ENCODE measurements around the gene SBNO1. TPM values are rescaled to one million over a fixed set of nuclear protein-coding genes. Genes with fewer than 3 reads are reported as not detected.

The SBNO1 gene
- total RNA-seq, 1 donor from 2014 or later, result 26.1 TPM

DNA sequence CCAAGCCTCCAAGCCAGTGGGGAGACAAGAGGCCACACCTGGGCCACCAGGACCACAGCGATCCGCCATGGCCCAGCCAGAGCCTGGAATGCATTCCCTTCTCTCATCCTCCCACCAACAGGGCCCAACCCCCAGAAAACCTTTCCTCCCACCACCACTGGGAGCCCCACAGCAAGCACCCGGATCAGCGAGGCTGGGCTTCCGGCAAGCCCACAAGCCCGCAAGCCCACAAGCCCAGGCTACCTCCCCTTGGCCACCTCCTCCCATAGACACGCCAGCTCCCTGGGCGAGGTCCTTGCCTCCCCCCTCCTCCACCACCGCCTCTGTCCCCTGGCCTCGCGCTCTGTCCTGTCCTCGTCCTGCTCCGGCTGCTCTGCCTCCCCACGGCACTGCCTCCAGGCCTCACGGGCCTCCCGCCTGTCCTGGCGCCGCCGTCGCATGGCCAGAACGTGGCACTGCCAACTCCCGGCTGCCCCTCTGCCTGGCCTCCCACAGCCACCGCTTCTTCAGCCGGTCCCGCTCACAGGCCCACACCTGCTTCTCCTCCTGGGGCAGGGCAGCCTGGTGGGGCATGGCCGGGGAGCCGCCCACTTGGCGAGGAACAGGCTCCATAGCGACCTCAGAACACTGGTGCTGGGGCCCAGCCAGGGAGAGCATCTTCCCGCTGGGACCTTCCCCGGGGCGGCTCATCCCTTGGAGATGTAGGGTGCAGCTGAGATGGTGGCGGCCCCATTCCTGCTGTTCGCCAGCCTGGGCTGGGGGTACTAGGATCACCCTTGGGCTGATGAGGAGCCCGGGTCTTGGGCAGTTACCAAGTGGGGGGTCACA lies 98.6 kb downstream of the SBNO1 start:
- DNase-seq (ENCODE audit: low read depth), result no peak
- no peaks in the 10 kb centered on the region for H3K27me3 ChIP-seq (ENCODE audit: control insufficient read depth, insufficient read depth, low read length)
- TF ChIP-seq, protein P1, sequence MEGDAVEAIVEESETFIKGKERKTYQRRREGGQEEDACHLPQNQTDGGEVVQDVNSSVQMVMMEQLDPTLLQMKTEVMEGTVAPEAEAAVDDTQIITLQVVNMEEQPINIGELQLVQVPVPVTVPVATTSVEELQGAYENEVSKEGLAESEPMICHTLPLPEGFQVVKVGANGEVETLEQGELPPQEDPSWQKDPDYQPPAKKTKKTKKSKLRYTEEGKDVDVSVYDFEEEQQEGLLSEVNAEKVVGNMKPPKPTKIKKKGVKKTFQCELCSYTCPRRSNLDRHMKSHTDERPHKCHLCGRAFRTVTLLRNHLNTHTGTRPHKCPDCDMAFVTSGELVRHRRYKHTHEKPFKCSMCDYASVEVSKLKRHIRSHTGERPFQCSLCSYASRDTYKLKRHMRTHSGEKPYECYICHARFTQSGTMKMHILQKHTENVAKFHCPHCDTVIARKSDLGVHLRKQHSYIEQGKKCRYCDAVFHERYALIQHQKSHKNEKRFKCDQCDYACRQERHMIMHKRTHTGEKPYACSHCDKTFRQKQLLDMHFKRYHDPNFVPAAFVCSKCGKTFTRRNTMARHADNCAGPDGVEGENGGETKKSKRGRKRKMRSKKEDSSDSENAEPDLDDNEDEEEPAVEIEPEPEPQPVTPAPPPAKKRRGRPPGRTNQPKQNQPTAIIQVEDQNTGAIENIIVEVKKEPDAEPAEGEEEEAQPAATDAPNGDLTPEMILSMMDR (IDR thresholded peaks at IDR 0.05; ENCODE audit: insufficient read depth, low read length, severe bottlenecking), result no peak
- no peak for FAIRE-seq
- H3K36me3 ChIP-seq (ENCODE audit: control insufficient read depth, insufficient read depth, low read length), result peaks cover 37% of the 10 kb centered on the region
- H3K4me3 ChIP-seq (ENCODE audit: low read depth, low read length), result no peak overlapping the region

DNA sequence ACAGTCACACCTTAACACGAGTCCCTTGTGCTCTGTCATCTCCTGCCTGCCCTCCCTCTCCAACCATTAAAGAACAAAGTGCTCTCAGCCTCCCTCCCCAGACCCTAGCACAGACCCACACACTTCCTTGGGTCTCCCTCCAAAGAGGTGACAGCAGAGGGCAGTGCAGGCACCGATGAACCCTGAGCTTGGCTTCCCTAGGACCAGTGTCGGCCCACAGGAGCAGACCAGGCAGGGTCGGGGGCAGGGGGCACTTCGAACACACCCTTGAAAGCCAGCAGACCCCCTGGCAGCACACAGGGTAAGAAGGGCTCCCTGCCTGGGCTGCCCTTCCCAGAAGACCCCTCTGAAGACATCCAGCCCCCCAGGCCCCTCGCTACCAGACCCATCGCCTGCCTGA lies 100.0 kb downstream of the SBNO1 start:
- TF ChIP-seq, protein P1 (IDR thresholded peaks at IDR 0.05; ENCODE audit: insufficient read depth, low read length, severe bottlenecking), result no peak
- Histone ChIP-seq H3K36me3 (ENCODE audit: control insufficient read depth, insufficient read depth, low read length) (peaks cover 41% of the 10 kb centered on the region), H3K4me3 (ENCODE audit: low read depth, low read length) (no peak overlapping the region), H3K27me3 (ENCODE audit: control insufficient read depth, insufficient read depth, low read length) (no peaks in the 10 kb centered on the region)
- DNase-seq (ENCODE audit: low read depth) (no peak), FAIRE-seq (no peak)

DNA sequence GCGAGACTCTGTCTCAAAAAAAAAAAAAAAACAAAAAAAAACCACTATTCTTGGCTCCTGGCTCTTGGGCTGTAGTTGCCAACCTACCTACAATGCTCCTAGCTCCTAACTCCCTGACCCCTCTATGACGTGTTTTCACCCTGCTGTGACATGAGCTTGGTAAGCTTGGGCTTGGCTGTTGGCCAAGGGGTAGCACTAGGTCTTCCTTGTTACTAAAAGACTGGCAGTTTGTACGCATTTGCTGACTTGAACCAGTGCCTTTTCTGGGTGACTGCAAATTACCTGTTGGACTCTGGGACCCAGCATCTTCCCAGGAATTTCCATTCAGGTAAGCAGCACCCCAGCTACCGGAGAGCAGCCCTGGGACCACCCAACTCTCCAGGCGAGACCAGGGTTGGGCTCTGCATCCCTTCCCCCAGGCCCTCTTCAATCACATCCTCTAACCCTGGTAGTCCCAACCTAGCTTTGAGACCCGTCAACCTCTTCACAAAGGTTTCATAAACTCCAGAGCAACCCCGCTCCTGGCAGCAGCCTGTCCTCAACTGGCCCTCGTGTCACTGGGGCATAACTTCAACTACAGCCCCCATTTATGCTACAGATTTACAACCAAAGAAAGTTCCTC lies 101.3 kb downstream of the SBNO1 start:
- peaks cover 44% of the 10 kb centered on the region for H3K36me3 ChIP-seq (ENCODE audit: control insufficient read depth, insufficient read depth, low read length)
- no peak overlapping the region for H3K4me3 ChIP-seq (ENCODE audit: low read depth, low read length)
- DNase-seq (ENCODE audit: low read depth) (no peak), FAIRE-seq (no peak)
- TF ChIP-seq, protein P1 (IDR thresholded peaks at IDR 0.05; ENCODE audit: insufficient read depth, low read length, severe bottlenecking), result no peak
- no peaks in the 10 kb centered on the region for H3K27me3 ChIP-seq (ENCODE audit: control insufficient read depth, insufficient read depth, low read length)

DNA sequence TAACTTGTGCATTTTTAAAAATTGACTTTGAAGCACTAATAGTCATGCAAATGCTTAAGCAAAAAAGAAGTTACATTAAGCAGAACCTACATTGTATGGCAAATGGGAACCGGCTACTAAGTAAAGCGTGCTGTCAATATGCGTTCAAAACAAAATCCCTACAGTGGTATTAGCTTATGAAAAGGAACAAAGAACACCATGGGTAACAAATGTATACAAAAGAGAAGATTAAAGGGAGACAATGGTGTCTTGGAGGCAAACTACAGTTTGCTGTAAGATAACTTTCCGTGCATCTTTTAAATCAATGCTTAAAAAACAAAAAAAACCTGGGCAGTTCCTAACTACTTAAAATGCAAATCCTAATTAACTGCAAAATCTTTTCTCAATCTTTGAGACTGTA lies 103.5 kb downstream of the SBNO1 start:
- H3K27me3 ChIP-seq (ENCODE audit: control insufficient read depth, insufficient read depth, low read length), result no peaks in the 10 kb centered on the region
- H3K36me3 ChIP-seq (ENCODE audit: control insufficient read depth, insufficient read depth, low read length), result peaks cover 41% of the 10 kb centered on the region
- TF ChIP-seq, protein P1 (IDR thresholded peaks at IDR 0.05; ENCODE audit: insufficient read depth, low read length, severe bottlenecking), result no peak
- FAIRE-seq (no peak), DNase-seq (ENCODE audit: low read depth) (no peak)
- no peak overlapping the region for H3K4me3 ChIP-seq (ENCODE audit: low read depth, low read length)

DNA sequence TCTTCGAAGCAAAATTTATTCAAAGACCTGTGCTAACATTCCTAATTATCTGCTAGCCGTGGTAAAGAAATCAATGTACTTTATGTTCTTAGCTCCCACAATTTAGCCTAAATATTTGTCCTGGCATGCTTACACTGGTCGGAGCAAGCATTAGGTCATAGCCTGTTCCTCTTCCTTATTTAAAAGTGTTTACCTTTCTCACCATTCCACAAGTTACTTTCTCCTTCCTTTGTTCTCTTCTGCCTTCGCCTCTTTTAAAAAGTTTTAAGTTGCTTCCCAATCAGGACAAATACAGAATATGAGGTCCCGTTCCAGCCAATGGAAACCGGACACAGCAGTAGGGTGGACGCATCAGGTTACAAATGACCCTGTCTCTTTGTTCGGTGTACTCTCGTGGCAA lies 104.6 kb downstream of the SBNO1 start:
- Histone ChIP-seq H3K36me3 (ENCODE audit: control insufficient read depth, insufficient read depth, low read length) (peaks cover 38% of the 10 kb centered on the region), H3K27me3 (ENCODE audit: control insufficient read depth, insufficient read depth, low read length) (no peaks in the 10 kb centered on the region), H3K4me3 (ENCODE audit: low read depth, low read length) (no peak overlapping the region)
- TF ChIP-seq, protein P1 (IDR thresholded peaks at IDR 0.05; ENCODE audit: insufficient read depth, low read length, severe bottlenecking), result no peak
- FAIRE-seq (no peak), DNase-seq (ENCODE audit: low read depth) (peak; percentile 78)
